Measurements from ENCODE around the gene USP47. TPM values are rescaled to one million over a fixed set of nuclear protein-coding genes. Genes with fewer than 3 reads are reported as not detected.

USP47 gene
- total RNA-seq, 1 experiment from 2014 or later, result 24.2 TPM

DNA sequence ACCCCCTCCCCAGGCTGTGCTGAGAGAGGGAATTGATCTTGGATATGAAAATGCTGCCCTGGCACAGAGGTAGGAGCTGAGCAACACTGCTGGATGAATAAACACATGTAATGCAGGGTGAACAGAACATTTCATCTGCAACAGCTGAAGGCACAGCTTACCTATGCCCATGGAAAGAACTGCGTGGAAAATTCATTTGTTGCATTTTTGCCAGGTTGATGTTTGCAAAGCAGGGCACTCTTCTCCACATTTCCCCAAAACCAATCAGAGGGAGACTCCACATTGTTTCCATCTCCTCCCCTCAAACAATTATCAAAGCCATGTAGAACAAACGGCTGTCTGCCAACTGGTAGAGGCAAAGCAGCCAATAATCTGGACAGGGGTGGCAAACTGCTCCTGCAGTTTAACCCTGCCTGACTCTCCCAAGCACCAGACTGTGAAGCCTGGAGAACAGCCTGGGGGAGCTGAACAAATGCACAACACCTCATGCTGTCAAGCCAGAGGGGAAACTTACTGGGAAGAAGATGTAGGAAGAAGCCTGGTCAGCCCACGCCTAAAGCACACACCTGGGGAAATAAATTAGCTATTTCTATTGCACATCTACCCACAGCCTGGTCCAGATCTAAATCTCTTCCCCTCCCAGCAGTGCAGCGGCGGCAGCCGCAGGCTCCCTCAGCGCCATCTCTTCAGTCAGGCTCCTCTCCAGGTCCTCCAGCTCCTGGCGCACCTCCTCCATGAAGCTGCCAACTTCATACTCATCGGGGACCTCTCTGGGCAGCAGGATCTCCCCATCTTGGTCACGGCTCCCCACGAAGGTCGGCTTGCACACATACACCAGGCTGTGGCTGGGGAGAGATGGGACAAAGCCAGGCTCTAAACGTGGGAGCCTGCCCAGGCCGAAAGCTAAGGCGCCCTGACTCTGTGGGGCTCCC lies 122.3 kb downstream of the USP47 start:
- POLR2A ChIA-PET (ENCODE audit: unreplicated experiment), result no interaction called here
- intact Hi-C loops (cut with micrococcal nuclease; ENCODE audit: unreplicated experiment), result no loop called here
- TF ChIP-seq, protein P1, sequence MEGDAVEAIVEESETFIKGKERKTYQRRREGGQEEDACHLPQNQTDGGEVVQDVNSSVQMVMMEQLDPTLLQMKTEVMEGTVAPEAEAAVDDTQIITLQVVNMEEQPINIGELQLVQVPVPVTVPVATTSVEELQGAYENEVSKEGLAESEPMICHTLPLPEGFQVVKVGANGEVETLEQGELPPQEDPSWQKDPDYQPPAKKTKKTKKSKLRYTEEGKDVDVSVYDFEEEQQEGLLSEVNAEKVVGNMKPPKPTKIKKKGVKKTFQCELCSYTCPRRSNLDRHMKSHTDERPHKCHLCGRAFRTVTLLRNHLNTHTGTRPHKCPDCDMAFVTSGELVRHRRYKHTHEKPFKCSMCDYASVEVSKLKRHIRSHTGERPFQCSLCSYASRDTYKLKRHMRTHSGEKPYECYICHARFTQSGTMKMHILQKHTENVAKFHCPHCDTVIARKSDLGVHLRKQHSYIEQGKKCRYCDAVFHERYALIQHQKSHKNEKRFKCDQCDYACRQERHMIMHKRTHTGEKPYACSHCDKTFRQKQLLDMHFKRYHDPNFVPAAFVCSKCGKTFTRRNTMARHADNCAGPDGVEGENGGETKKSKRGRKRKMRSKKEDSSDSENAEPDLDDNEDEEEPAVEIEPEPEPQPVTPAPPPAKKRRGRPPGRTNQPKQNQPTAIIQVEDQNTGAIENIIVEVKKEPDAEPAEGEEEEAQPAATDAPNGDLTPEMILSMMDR (conservative IDR thresholded peaks at IDR 0.05), result no peak
- TF ChIP-seq EZH2 (IDR thresholded peaks at IDR 0.05; ENCODE audit: low read depth), result no peak
- Histone ChIP-seq H3K79me2 (ENCODE audit: low read depth) (no peaks in the 10 kb centered on the region), H3K9me2 (ENCODE audit: insufficient read depth) (no peaks in the 10 kb centered on the region), H3K4me3 (no peak overlapping the region), H3K9me3 (ENCODE audit: insufficient read depth, low read depth) (no peaks in the 10 kb centered on the region), H3K27ac (no peak overlapping the region), H3K4me1 (replicated peaks; ENCODE audit: insufficient read depth) (no peaks in the 10 kb centered on the region), H2AFZ (no peak overlapping the region), H3K36me3 (ENCODE audit: low read depth) (no peaks in the 10 kb centered on the region), H3K4me2 (no peak overlapping the region), H4K20me1 (ENCODE audit: insufficient read depth) (no peaks in the 10 kb centered on the region), H3K27me3 (ENCODE audit: insufficient read depth, low read depth) (no peaks in the 10 kb centered on the region), H3F3A (ENCODE audit: insufficient read depth, low read depth) (no peaks in the 10 kb centered on the region)
- CTCF ChIA-PET, result no interaction called here
- no TSS peak for BruUV-seq (replicated peaks)
- no peak for DNase-seq

DNA sequence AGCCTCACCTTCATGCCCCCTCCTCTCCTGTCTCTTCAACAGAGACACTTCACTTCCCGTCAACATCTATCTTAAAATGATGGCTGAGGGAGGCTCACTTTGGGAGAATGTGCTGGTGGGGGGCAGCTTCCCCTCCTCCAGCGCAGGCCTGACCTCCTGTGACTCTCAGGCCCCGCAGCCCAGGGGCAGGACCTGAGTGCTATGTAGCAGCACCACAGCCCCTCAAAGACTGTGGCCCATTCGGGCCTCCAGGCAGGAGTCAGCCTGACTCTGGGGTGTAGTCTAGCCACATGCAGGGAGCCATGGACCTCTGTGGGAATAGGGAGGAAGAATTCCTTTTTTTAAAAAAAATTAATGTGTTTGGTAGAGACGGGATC lies 123.0 kb downstream of the USP47 start:
- H3K36me3 ChIP-seq (ENCODE audit: low read depth), result no peaks in the 10 kb centered on the region
- no peak for DNase-seq
- intact Hi-C loops (cut with micrococcal nuclease; ENCODE audit: unreplicated experiment), result no loop called here
- BruUV-seq (replicated peaks), result no TSS peak
- no peaks in the 10 kb centered on the region for H3K79me2 ChIP-seq (ENCODE audit: low read depth)
- H3K9me2 ChIP-seq (ENCODE audit: insufficient read depth), result no peaks in the 10 kb centered on the region
- no peaks in the 10 kb centered on the region for H3F3A ChIP-seq (ENCODE audit: insufficient read depth, low read depth)
- no peaks in the 10 kb centered on the region for H3K27me3 ChIP-seq (ENCODE audit: insufficient read depth, low read depth)
- H3K27ac ChIP-seq, result no peak overlapping the region
- no peak overlapping the region for H2AFZ ChIP-seq
- CTCF ChIA-PET, result interaction anchor here (0.7 kb wide), 1 partner anchor 29 kb away, joined by 3 read pairs; no protein-coding TSS in a partner anchor
- no peaks in the 10 kb centered on the region for H3K9me3 ChIP-seq (ENCODE audit: insufficient read depth, low read depth)
- no peak overlapping the region for H3K4me3 ChIP-seq
- H3K4me1 ChIP-seq (replicated peaks; ENCODE audit: insufficient read depth), result no peaks in the 10 kb centered on the region
- POLR2A ChIA-PET (ENCODE audit: unreplicated experiment), result no interaction called here
- H4K20me1 ChIP-seq (ENCODE audit: insufficient read depth), result no peaks in the 10 kb centered on the region
- TF ChIP-seq, protein P1 (conservative IDR thresholded peaks at IDR 0.05), result no peak
- no peak for TF ChIP-seq EZH2 (IDR thresholded peaks at IDR 0.05; ENCODE audit: low read depth)
- H3K4me2 ChIP-seq, result no peak overlapping the region

DNA sequence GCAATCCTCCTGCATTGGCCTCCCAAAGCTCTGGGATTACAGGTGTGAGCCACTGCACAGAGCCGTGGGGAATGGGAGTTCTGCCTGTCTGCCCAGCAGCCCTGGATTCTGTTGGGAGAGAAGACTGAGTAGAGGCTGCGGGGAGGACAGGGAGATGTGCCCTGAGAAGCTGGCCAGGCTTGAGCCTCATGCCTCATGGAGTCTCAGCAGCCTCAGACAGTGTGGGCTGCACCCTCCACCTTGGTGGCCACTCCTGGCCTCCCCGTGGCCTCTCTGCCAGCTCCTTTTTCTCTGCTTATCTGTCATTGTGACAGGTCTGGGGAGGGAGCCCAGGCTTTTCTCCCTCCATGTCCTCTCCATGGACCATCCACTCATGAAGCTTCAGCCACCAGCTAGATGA lies 123.4 kb downstream of the USP47 start:
- H4K20me1 ChIP-seq (ENCODE audit: insufficient read depth), result no peaks in the 10 kb centered on the region
- H3F3A ChIP-seq (ENCODE audit: insufficient read depth, low read depth), result no peaks in the 10 kb centered on the region
- intact Hi-C loops (cut with micrococcal nuclease; ENCODE audit: unreplicated experiment), result no loop called here
- H3K27ac ChIP-seq, result no peak overlapping the region
- H3K36me3 ChIP-seq (ENCODE audit: low read depth), result no peaks in the 10 kb centered on the region
- ChIA-PET CTCF (interaction anchor here (0.7 kb wide), 1 partner anchor 28 kb away, joined by 3 read pairs; no protein-coding TSS in a partner anchor), POLR2A (ENCODE audit: unreplicated experiment) (no interaction called here)
- H3K27me3 ChIP-seq (ENCODE audit: insufficient read depth, low read depth), result no peaks in the 10 kb centered on the region
- no peaks in the 10 kb centered on the region for H3K9me3 ChIP-seq (ENCODE audit: insufficient read depth, low read depth)
- H3K4me2 ChIP-seq, result no peak overlapping the region
- H3K4me1 ChIP-seq (replicated peaks; ENCODE audit: insufficient read depth), result no peaks in the 10 kb centered on the region
- H3K9me2 ChIP-seq (ENCODE audit: insufficient read depth), result no peaks in the 10 kb centered on the region
- H2AFZ ChIP-seq, result no peak overlapping the region
- no TSS peak for BruUV-seq (replicated peaks)
- TF ChIP-seq EZH2 (IDR thresholded peaks at IDR 0.05; ENCODE audit: low read depth), result no peak
- TF ChIP-seq, protein P1 (conservative IDR thresholded peaks at IDR 0.05), result no peak
- no peaks in the 10 kb centered on the region for H3K79me2 ChIP-seq (ENCODE audit: low read depth)
- no peak overlapping the region for H3K4me3 ChIP-seq
- no peak for DNase-seq

All from PC-9 (cell line).